HT-29 (cell line): ENCODE measurements around the gene VPS39. TPM values are rescaled to one million over a fixed set of nuclear protein-coding genes. Genes with fewer than 3 reads are reported as not detected.
"Not testable (repeated sequence)": the region's sequence is repeated elsewhere in the genome, so short reads cannot be mapped to it uniquely, and the experiment has no call there.

Source experiments
- DNase-seq: peaks from one replicate; pipeline ENCODE4 v3.0.0-alpha.2; 2015; ENCODE audit warnings: low spot score
- total RNA-seq: library from RNA; depleted of rRNA; stranded (reverse); fragments of >200 nt; shearing (Covaris generic); gene quantifications from 2 replicates; pipeline ENCODE4 v1.2.3, GENCODE V29; 2014; rRNA removed

The VPS39 gene
- total RNA-seq, result 25.0 and 25.5 TPM in 2 replicates

GRCh38 chr15:42207674-42208579 is at the start of gene VPS39:
Gene VPS39 (minus strand): TSS chr15:42208304. CDS start chr15:42208153, 151 bp downstream.
- DNase-seq, result peak; percentile 94

- no peak for DNase-seq
Measured at GRCh38 chr15:42253300-42253699, 45.2 kb upstream of the VPS39 start.

- DNase-seq, result no peak
Measured at GRCh38 chr15:42240823-42241222, 32.7 kb upstream of the VPS39 start.

- DNase-seq, result no peak
Measured at GRCh38 chr15:42239528-42240182, 31.6 kb upstream of the VPS39 start.

- DNase-seq, result no peak
Measured at GRCh38 chr15:42233107-42233506, 25.0 kb upstream of the VPS39 start.

GRCh38 chr15:42232606-42233005 is 24.5 kb upstream of the VPS39 start:
- DNase-seq, result no peak

- no peak for DNase-seq
Measured at GRCh38 chr15:42231088-42231487, 23.0 kb upstream of the VPS39 start.

- DNase-seq, result not testable (repeated sequence)
Measured at GRCh38 chr15:42228981-42229380, 20.9 kb upstream of the VPS39 start.

- no peak for DNase-seq
Measured at GRCh38 chr15:42228036-42228435, 19.9 kb upstream of the VPS39 start.

- no peak for DNase-seq
Measured at GRCh38 chr15:42226648-42227047, 18.5 kb upstream of the VPS39 start.

- DNase-seq, result no peak
Measured at GRCh38 chr15:42220216-42220615, 12.1 kb upstream of the VPS39 start.

- DNase-seq, result no peak
Measured at GRCh38 chr15:42218953-42219592, 11.0 kb upstream of the VPS39 start.

GRCh38 chr15:42217568-42217967 is 9.5 kb upstream of the VPS39 start:
- DNase-seq, result no peak

- peak; percentile 16 for DNase-seq
Measured at GRCh38 chr15:42215913-42216829, 8.1 kb upstream of the VPS39 start.

- no peak for DNase-seq
Measured at GRCh38 chr15:42214600-42214999, 6.5 kb upstream of the VPS39 start.

- DNase-seq, result no peak
Measured at GRCh38 chr15:42213511-42213910, 5.4 kb upstream of the VPS39 start.

- no peak for DNase-seq
Measured at GRCh38 chr15:42210696-42211095, 2.6 kb upstream of the VPS39 start.

- no peak for DNase-seq
Measured at GRCh38 chr15:42206406-42206805, 1.7 kb downstream of the VPS39 start.

GRCh38 chr15:42203891-42204290 is 4.2 kb downstream of the VPS39 start:
- DNase-seq, result no peak

- DNase-seq, result no peak
Measured at GRCh38 chr15:42202653-42203052, 5.5 kb downstream of the VPS39 start.

- no peak for DNase-seq
Measured at GRCh38 chr15:42201801-42202200, 6.3 kb downstream of the VPS39 start.
